HEK293 (cell line): Measurements from ENCODE around the gene PIGW.

Source experiments
- FEZF1 ChIP-seq: fragments of 450-650 bp; formaldehyde crosslinking; IDR thresholded peaks from 2 replicates; pipeline ENCODE4 v1.5.1; 2016; ENCODE audit warnings: missing biosample characterization, missing genetic modification characterization
- HOXC10 ChIP-seq: sonication (generic); formaldehyde crosslinking; IDR thresholded peaks from 2 replicates; pipeline ENCODE4 v1.8.1; 2023; ENCODE audit warnings: mild to moderate bottlenecking, missing genetic modification reagents
- KLF1 ChIP-seq: fragments of 450-650 bp; formaldehyde crosslinking; IDR thresholded peaks from 2 replicates; pipeline ENCODE4 v1.5.1; 2016; ENCODE audit warnings: missing biosample characterization, missing genetic modification characterization
- MYNN ChIP-seq: fragments of 450-650 bp; formaldehyde crosslinking; IDR thresholded peaks from 2 replicates; pipeline ENCODE4 v1.5.1; 2016; ENCODE audit warnings: missing biosample characterization, missing genetic modification characterization, borderline replicate concordance
- SP3 ChIP-seq: fragments of 450-650 bp; formaldehyde crosslinking; IDR thresholded peaks from 2 replicates; pipeline ENCODE4 v1.5.1; 2016; ENCODE audit warnings: missing biosample characterization, missing genetic modification characterization
- ZBTB1 ChIP-seq: fragments of 450-650 bp; formaldehyde crosslinking; IDR thresholded peaks from 2 replicates; pipeline ENCODE4 v1.5.1; 2016; ENCODE audit warnings: missing biosample characterization, missing genetic modification characterization
- ZNF112 ChIP-seq: fragments of 450-650 bp; formaldehyde crosslinking; IDR thresholded peaks from 2 replicates; pipeline ENCODE4 v1.5.0; 2017; ENCODE audit warnings: missing biosample characterization, missing genetic modification characterization
- ZNF121 ChIP-seq: fragments of 450-650 bp; formaldehyde crosslinking; IDR thresholded peaks from 2 replicates; pipeline ENCODE4 v1.5.1; 2016; ENCODE audit warnings: missing biosample characterization, missing genetic modification characterization
- ZNF146 ChIP-seq: fragments of 450-650 bp; formaldehyde crosslinking; IDR thresholded peaks from 2 replicates; pipeline ENCODE4 v1.5.1; 2016; ENCODE audit warnings: missing biosample characterization, missing genetic modification characterization
- ZNF175 ChIP-seq: fragments of 450-650 bp; formaldehyde crosslinking; IDR thresholded peaks from 2 replicates; pipeline ENCODE4 v1.5.1; 2016; ENCODE audit warnings: missing biosample characterization, missing genetic modification characterization
- ZNF2 ChIP-seq: fragments of 450-650 bp; formaldehyde crosslinking; IDR thresholded peaks from 2 replicates; pipeline ENCODE4 v1.5.1; 2016; ENCODE audit warnings: missing biosample characterization, missing genetic modification characterization
- ZNF239 ChIP-seq: fragments of 450-650 bp; formaldehyde crosslinking; IDR thresholded peaks from 2 replicates; pipeline ENCODE4 v1.5.1; 2016; ENCODE audit warnings: missing biosample characterization, missing genetic modification characterization
- ZNF24 ChIP-seq: fragments of 450-650 bp; formaldehyde crosslinking; IDR thresholded peaks from 2 replicates; pipeline ENCODE4 v1.5.1; 2016; ENCODE audit warnings: missing biosample characterization, missing genetic modification characterization
- ZNF26 ChIP-seq: fragments of 450-650 bp; formaldehyde crosslinking; IDR thresholded peaks from 2 replicates; pipeline ENCODE4 v1.5.1; 2016; ENCODE audit warnings: missing biosample characterization, missing genetic modification characterization
- ZNF292 ChIP-seq: fragments of 450-650 bp; formaldehyde crosslinking; IDR thresholded peaks from 2 replicates; pipeline ENCODE4 v1.5.1; 2016; ENCODE audit warnings: low read depth, missing biosample characterization, missing genetic modification characterization, borderline replicate concordance
- ZNF341 ChIP-seq: fragments of 450-650 bp; formaldehyde crosslinking; IDR thresholded peaks from 2 replicates; pipeline ENCODE4; 2016; ENCODE audit warnings: low read depth, missing biosample characterization, missing genetic modification characterization
- ZNF366 ChIP-seq: fragments of 450-650 bp; formaldehyde crosslinking; conservative IDR thresholded peaks from 2 replicates; pipeline ENCODE4 v1.5.1; 2016; ENCODE audit warnings: missing biosample characterization, missing genetic modification characterization
- ZNF416 ChIP-seq: fragments of 450-650 bp; formaldehyde crosslinking; IDR thresholded peaks from 2 replicates; pipeline ENCODE4 v1.5.1; 2016; ENCODE audit warnings: missing biosample characterization, missing genetic modification characterization
- ZNF514 ChIP-seq: fragments of 450-650 bp; formaldehyde crosslinking; IDR thresholded peaks from 2 replicates; pipeline ENCODE4 v1.5.1; 2016; ENCODE audit warnings: missing biosample characterization, missing genetic modification characterization
- ZNF561 ChIP-seq: fragments of 450-650 bp; IDR thresholded peaks from 2 replicates; pipeline ENCODE4 v1.5.1; 2018; ENCODE audit warnings: missing biosample characterization, missing genetic modification characterization, borderline replicate concordance
- ZNF571 ChIP-seq: fragments of 450-650 bp; formaldehyde crosslinking; IDR thresholded peaks from 2 replicates; pipeline ENCODE4 v1.5.0; 2017; ENCODE audit warnings: missing biosample characterization, missing genetic modification characterization
- ZNF596 ChIP-seq: fragments of 450-650 bp; IDR thresholded peaks from 2 replicates; pipeline ENCODE4 v1.5.0; 2018; ENCODE audit warnings: missing biosample characterization, mild to moderate bottlenecking, missing genetic modification characterization, moderate library complexity
- ZNF624 ChIP-seq: fragments of 450-650 bp; formaldehyde crosslinking; IDR thresholded peaks from 2 replicates; pipeline ENCODE4 v1.5.1; 2017; ENCODE audit warnings: missing biosample characterization, missing genetic modification characterization
- ZNF670 ChIP-seq: fragments of 450-650 bp; formaldehyde crosslinking; IDR thresholded peaks from 2 replicates; pipeline ENCODE4 v1.5.1; 2016; ENCODE audit warnings: missing biosample characterization, missing genetic modification characterization, low read depth
- ZNF747 ChIP-seq: fragments of 450-650 bp; formaldehyde crosslinking; IDR thresholded peaks from 2 replicates; pipeline ENCODE4 v1.5.1; 2016; ENCODE audit warnings: missing biosample characterization, missing genetic modification characterization
- ZNF768 ChIP-seq: fragments of 450-650 bp; formaldehyde crosslinking; IDR thresholded peaks from 2 replicates; pipeline ENCODE4 v1.5.1; 2018; ENCODE audit warnings: missing biosample characterization, mild to moderate bottlenecking, missing genetic modification characterization
- TF ChIP-seq, protein P1 (sequence below): fragments of 450-650 bp; formaldehyde crosslinking; IDR thresholded peaks from 2 replicates; pipeline ENCODE4 v1.5.1; 2016; ENCODE audit warnings: missing biosample characterization, missing genetic modification characterization
- TF ChIP-seq, protein P2 (sequence below): fragments of 450-650 bp; formaldehyde crosslinking; IDR thresholded peaks from 2 replicates; pipeline ENCODE4 v1.5.1; 2017; ENCODE audit warnings: missing biosample characterization, missing genetic modification characterization
- TF ChIP-seq, protein P3 (sequence below): fragments of 450-650 bp; formaldehyde crosslinking; IDR thresholded peaks from 2 replicates; pipeline ENCODE4 v1.5.1; 2016; ENCODE audit warnings: missing biosample characterization, missing genetic modification characterization
- TF ChIP-seq, protein P4 (sequence below): fragments of 450-650 bp; formaldehyde crosslinking; IDR thresholded peaks from 2 replicates; pipeline ENCODE4 v1.5.1; 2017; ENCODE audit warnings: missing biosample characterization, missing genetic modification characterization

Gene PIGW

GRCh38 chr17:36544307-36545076 lies 9.7 kb downstream of the PIGW start, which contains the start of gene GGNBP2 (continued):
- TF ChIP-seq, protein P1, sequence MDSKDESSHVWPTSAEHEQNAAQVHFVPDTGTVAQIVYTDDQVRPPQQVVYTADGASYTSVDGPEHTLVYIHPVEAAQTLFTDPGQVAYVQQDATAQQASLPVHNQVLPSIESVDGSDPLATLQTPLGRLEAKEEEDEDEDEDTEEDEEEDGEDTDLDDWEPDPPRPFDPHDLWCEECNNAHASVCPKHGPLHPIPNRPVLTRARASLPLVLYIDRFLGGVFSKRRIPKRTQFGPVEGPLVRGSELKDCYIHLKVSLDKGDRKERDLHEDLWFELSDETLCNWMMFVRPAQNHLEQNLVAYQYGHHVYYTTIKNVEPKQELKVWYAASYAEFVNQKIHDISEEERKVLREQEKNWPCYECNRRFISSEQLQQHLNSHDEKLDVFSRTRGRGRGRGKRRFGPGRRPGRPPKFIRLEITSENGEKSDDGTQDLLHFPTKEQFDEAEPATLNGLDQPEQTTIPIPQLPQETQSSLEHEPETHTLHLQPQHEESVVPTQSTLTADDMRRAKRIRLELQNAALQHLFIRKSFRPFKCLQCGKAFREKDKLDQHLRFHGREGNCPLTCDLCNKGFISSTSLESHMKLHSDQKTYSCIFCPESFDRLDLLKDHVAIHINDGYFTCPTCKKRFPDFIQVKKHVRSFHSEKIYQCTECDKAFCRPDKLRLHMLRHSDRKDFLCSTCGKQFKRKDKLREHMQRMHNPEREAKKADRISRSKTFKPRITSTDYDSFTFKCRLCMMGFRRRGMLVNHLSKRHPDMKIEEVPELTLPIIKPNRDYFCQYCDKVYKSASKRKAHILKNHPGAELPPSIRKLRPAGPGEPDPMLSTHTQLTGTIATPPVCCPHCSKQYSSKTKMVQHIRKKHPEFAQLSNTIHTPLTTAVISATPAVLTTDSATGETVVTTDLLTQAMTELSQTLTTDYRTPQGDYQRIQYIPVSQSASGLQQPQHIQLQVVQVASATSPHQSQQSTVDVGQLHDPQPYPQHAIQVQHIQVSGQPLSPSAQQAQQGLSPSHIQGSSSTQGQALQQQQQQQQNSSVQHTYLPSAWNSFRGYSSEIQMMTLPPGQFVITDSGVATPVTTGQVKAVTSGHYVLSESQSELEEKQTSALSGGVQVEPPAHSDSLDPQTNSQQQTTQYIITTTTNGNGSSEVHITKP (tag by site-specific recombination) = no peak; the same call in none of the 2 replicates
- TF ChIP-seq HOXC10 (CRISPR knock-in tag) (0 out of 2 replicates have a peak, but pooled peaks have one; percentile 57), ZNF175 (no peak), ZNF366 (tag by site-specific recombination) (peak; percentile 67), ZNF24 (no peak), ZBTB1 (tag by site-specific recombination) (peak; percentile 23; the same call in 1 of the 2 replicates), ZNF571 (tag by site-specific recombination) (no peak), ZNF341 (tag by site-specific recombination) (peak; percentile 56), ZNF747 (tag by site-specific recombination) (no peak), ZNF292 (no peak), ZNF112 (tag by site-specific recombination) (no peak), ZNF624 (tag by site-specific recombination) (no peak), SP3 (peak; percentile 80), ZNF2 (tag by site-specific recombination) (no peak; the same call in 1 of the 2 replicates), ZNF416 (tag by site-specific recombination) (no peak), ZNF26 (tag by site-specific recombination) (no peak), ZNF239 (tag by site-specific recombination) (no peak), ZNF596 (tag by site-specific recombination) (no peak), ZNF514 (tag by site-specific recombination) (no peak), MYNN (tag by site-specific recombination) (no peak), KLF1 (peak; percentile 89), ZNF670 (tag by site-specific recombination) (no peak), ZNF121 (tag by site-specific recombination) (no peak), FEZF1 (tag by site-specific recombination) (no peak), ZNF146 (tag by site-specific recombination) (no peak), ZNF768 (tag by site-specific recombination) (no peak), ZNF561 (tag by site-specific recombination) (0 out of 2 replicates have a peak, but pooled peaks have one; percentile 29)
- TF ChIP-seq, protein P2, sequence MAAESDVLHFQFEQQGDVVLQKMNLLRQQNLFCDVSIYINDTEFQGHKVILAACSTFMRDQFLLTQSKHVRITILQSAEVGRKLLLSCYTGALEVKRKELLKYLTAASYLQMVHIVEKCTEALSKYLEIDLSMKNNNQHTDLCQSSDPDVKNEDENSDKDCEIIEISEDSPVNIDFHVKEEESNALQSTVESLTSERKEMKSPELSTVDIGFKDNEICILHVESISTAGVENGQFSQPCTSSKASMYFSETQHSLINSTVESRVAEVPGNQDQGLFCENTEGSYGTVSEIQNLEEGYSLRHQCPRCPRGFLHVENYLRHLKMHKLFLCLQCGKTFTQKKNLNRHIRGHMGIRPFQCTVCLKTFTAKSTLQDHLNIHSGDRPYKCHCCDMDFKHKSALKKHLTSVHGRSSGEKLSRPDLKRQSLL (tag by site-specific recombination) = no peak
- TF ChIP-seq, protein P3, sequence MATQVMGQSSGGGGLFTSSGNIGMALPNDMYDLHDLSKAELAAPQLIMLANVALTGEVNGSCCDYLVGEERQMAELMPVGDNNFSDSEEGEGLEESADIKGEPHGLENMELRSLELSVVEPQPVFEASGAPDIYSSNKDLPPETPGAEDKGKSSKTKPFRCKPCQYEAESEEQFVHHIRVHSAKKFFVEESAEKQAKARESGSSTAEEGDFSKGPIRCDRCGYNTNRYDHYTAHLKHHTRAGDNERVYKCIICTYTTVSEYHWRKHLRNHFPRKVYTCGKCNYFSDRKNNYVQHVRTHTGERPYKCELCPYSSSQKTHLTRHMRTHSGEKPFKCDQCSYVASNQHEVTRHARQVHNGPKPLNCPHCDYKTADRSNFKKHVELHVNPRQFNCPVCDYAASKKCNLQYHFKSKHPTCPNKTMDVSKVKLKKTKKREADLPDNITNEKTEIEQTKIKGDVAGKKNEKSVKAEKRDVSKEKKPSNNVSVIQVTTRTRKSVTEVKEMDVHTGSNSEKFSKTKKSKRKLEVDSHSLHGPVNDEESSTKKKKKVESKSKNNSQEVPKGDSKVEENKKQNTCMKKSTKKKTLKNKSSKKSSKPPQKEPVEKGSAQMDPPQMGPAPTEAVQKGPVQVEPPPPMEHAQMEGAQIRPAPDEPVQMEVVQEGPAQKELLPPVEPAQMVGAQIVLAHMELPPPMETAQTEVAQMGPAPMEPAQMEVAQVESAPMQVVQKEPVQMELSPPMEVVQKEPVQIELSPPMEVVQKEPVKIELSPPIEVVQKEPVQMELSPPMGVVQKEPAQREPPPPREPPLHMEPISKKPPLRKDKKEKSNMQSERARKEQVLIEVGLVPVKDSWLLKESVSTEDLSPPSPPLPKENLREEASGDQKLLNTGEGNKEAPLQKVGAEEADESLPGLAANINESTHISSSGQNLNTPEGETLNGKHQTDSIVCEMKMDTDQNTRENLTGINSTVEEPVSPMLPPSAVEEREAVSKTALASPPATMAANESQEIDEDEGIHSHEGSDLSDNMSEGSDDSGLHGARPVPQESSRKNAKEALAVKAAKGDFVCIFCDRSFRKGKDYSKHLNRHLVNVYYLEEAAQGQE = no peak
- TF ChIP-seq, protein P4, sequence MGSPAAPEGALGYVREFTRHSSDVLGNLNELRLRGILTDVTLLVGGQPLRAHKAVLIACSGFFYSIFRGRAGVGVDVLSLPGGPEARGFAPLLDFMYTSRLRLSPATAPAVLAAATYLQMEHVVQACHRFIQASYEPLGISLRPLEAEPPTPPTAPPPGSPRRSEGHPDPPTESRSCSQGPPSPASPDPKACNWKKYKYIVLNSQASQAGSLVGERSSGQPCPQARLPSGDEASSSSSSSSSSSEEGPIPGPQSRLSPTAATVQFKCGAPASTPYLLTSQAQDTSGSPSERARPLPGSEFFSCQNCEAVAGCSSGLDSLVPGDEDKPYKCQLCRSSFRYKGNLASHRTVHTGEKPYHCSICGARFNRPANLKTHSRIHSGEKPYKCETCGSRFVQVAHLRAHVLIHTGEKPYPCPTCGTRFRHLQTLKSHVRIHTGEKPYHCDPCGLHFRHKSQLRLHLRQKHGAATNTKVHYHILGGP = no peak
